Activated T-helper 2 cell treated with anti-CD3 and anti-CD28 coated beads, Interferon-gamma antibody, Interleukin-2, Interleukin-4, amounts not matched to agents 10 μg/mL and 5 μg/mL and 100 μg/mL, durations not matched to agents 14 hours and 24 hours and 36 hours (primary cell): ENCODE measurements around the gene PLXDC2. TPM values are rescaled to one million over a fixed set of nuclear protein-coding genes. Genes with fewer than 3 reads are reported as not detected.

ENCODE experiments used
- DNase-seq: peaks from one replicate; pipeline ENCODE4 v3.0.0; 2021; ENCODE audit warnings: low spot score
- H3K27ac Mint-ChIP-seq: one replicate; pipeline ENCODE4 v1.8.0; 2021; ENCODE audit warnings: mixed read lengths
- H3K27me3 Mint-ChIP-seq: one replicate; pipeline ENCODE4 v1.8.0; 2021; ENCODE audit warnings: low read depth, mixed read lengths
- H3K36me3 Mint-ChIP-seq: one replicate; pipeline ENCODE4 v1.8.0; 2021; ENCODE audit warnings: low read depth, mixed read lengths
- H3K4me1 Mint-ChIP-seq: one replicate; pipeline ENCODE4 v1.8.0; 2021; ENCODE audit warnings: low read depth, mixed read lengths
- H3K4me3 Mint-ChIP-seq: one replicate; pipeline ENCODE4 v1.8.0; 2021; ENCODE audit warnings: low read depth, mild to moderate bottlenecking, moderate library complexity, mixed read lengths
- H3K9me3 Mint-ChIP-seq: one replicate; pipeline ENCODE4 v1.8.0; 2021; ENCODE audit warnings: mixed read lengths
- intact Hi-C: fragments of 100-400 bp; cut with micrococcal nuclease; formaldehyde crosslinking; loops from one replicate; pipeline ENCODE4 v1.15.1; 2023
- total RNA-seq: library from RNA; stranded (reverse); gene quantifications from 2 replicates; pipeline ENCODE4 v1.2.3, GENCODE V29; 2022

Gene PLXDC2
- total RNA-seq, 1 donor from 2014 or later, result not detected

DNA sequence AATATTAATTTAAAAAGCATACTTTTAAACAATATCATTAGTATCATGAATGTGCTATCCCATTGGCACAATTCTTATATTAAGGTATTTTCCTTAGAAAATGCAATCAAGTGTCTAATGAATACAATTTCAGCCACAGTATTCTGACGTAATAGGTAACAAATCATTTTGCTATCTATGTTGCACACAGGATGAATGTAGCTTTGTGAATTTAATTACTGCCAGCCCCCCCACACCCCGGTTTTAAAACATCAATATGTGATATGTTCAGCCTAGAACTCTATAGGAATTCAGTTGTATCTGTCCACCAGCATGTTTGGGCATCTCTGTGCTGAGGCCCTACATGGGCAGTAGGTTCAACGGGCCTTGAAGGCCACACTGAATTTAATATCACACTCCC lies 274.6 kb downstream of the PLXDC2 start:
- Mint-ChIP-seq H3K36me3 (no peaks in the 10 kb centered on the region), H3K27me3 (no peaks in the 10 kb centered on the region), H3K4me3 (no peak overlapping the region), H3K9me3 (peaks cover 19% of the 10 kb centered on the region), H3K4me1 (no peaks in the 10 kb centered on the region), H3K27ac (no peak overlapping the region)
- DNase-seq, result no peak
- intact Hi-C loops, result no loop called here

DNA sequence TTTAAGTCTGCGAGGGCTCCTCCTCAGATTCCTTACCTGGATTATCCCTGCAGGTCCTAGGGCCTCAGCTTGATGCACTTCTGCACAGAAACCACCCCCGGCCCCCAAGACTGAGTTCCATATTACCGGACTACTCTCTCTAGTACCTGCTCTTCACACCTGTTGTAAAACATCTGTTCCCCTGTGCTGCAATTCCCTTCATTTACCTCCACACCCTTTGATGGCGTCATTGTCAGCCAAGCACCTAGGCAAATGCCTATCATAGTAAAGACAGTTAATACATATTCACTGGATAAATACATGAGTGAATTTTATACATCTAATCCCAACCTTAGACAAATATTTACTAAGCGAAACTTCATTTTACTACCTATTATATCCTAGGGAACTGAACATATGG lies 275.5 kb downstream of the PLXDC2 start:
- Mint-ChIP-seq H3K36me3 (no peaks in the 10 kb centered on the region), H3K4me1 (no peaks in the 10 kb centered on the region), H3K4me3 (no peak overlapping the region), H3K27me3 (no peaks in the 10 kb centered on the region), H3K27ac (no peak overlapping the region), H3K9me3 (peaks cover 25% of the 10 kb centered on the region)
- DNase-seq, result no peak
- intact Hi-C loops, result no loop called here

DNA sequence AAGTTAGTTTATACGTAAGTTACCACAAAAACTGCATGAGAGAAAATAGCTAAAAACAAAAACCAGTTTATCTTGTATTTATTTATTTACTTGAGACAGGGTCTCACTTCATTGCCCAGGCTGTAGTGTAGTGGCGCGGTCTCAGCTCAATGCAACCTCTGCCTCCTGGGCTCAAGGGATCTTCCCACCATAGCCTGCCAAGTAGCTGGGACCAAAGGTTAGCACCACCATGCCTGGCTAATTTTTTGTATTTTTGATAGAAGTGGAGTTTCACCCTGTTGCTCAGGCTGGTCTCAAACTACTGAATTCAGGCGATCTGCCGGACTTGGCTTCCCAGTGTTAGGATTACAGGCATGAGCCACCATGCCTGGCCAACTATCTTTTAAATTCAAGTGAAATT lies 277.4 kb downstream of the PLXDC2 start:
- no peak for DNase-seq
- Mint-ChIP-seq H3K27me3 (no peaks in the 10 kb centered on the region), H3K36me3 (no peaks in the 10 kb centered on the region), H3K27ac (no peak overlapping the region), H3K9me3 (peaks cover 25% of the 10 kb centered on the region), H3K4me1 (no peaks in the 10 kb centered on the region), H3K4me3 (no peak overlapping the region)
- intact Hi-C loops, result no loop called here

DNA sequence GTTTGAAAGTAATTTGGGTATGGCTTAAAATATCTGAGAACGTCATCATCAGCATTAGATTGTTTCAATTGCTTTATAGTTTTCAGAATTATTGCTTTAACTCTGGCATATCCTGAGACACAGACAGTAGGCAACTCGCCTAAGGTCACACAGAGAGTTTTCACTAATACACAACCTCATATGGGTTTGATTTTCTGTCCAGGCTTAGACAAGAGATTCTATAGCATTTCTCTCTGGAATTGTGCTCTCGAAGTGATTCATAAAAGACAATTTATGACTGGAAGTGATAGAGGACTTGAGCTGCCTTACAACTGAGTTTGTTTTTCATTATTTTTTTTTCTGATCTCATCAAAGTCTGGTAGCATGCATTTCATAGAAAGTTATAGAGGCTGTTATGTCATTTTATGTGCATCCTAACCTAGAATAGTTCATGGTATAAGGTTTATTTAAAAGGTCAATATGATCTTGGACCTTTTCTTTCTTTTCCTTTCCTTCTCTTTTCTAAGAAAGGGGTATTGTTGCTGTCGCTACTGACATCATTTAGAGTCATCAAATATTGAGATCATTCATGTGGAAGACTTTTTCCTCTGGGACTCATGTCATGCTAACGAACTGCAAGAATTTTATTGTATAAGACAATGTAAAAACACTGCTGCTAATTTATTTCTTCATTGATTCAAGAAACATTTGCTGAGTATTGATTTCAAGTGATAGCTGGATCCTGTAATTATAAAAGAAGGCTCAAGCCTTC lies 278.2 kb downstream of the PLXDC2 start:
- Mint-ChIP-seq H3K36me3 (no peaks in the 10 kb centered on the region), H3K4me3 (no peak overlapping the region), H3K27ac (no peak overlapping the region), H3K4me1 (no peaks in the 10 kb centered on the region), H3K9me3 (peaks cover 25% of the 10 kb centered on the region), H3K27me3 (no peaks in the 10 kb centered on the region)
- intact Hi-C loops, result no loop called here
- DNase-seq, result no peak

DNA sequence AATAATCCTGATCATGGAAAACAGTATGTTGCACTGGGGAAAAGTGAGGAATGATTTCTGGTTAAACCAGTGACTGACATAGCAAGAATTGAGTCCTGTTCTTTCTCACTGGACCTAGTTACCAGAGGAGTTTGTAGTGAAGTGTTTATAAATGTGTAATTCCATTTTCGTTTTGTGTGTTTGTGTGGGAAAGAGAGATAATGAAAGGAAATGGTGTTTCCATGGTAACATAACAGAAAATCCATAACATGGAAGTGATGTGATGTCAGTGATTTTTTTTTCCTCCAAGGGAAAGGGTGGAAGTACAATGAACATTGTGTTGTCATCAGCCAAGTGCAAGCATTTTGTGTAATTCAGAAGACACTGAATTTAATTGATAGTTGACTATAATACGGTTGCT lies 283.9 kb downstream of the PLXDC2 start:
- H3K4me3 Mint-ChIP-seq, result no peak overlapping the region
- no peaks in the 10 kb centered on the region for H3K4me1 Mint-ChIP-seq
- no peaks in the 10 kb centered on the region for H3K27me3 Mint-ChIP-seq
- H3K9me3 Mint-ChIP-seq, result peaks cover 31% of the 10 kb centered on the region
- intact Hi-C loops, result no loop called here
- DNase-seq, result no peak
- H3K36me3 Mint-ChIP-seq, result no peaks in the 10 kb centered on the region
- no peak overlapping the region for H3K27ac Mint-ChIP-seq

DNA sequence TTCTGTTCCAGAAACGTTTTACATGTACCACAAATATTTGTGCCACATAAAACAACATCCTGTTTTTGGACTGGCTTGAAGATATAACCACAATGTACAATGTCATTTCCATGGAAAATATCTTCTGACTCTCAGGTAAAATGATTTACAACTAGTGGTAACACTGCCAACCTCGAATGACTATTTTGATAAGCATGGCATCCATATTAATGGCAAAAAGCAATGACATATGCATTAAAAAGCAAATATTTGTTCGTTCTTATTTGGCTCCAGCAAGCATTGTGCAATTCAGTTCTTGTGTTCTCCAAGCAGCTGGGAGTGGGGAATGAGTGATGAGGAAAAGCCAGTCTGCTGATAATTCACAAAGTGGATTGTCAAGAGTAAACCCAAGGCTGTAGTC lies 289.0 kb downstream of the PLXDC2 start:
- Mint-ChIP-seq H3K36me3 (no peaks in the 10 kb centered on the region), H3K4me1 (no peaks in the 10 kb centered on the region), H3K27me3 (no peaks in the 10 kb centered on the region), H3K27ac (no peak overlapping the region), H3K4me3 (no peak overlapping the region), H3K9me3 (peaks cover 18% of the 10 kb centered on the region)
- no peak for DNase-seq
- intact Hi-C loops, result no loop called here

DNA sequence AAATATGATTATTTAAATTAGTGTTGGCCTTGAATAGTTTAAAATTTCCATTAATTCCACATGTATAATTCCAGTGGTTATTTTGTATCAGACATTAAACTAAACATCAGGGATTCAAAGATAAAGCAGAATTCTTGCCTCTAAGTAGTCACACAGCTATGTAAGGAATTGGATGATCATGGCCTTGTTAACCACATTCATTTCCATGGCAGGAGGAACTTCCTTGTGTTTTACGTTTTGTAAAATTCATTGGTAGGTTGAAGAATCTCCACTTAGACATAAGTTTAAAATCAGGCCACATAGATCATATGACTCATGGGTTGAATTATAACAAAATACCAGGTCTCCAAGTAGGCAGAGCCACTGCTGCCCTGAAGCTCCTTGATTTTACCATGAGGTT lies 289.7 kb downstream of the PLXDC2 start:
- H3K27me3 Mint-ChIP-seq, result no peaks in the 10 kb centered on the region
- H3K4me3 Mint-ChIP-seq, result no peak overlapping the region
- H3K4me1 Mint-ChIP-seq, result no peaks in the 10 kb centered on the region
- no peak for DNase-seq
- H3K9me3 Mint-ChIP-seq, result peaks cover 18% of the 10 kb centered on the region
- intact Hi-C loops, result no loop called here
- H3K36me3 Mint-ChIP-seq, result no peaks in the 10 kb centered on the region
- H3K27ac Mint-ChIP-seq, result no peak overlapping the region

DNA sequence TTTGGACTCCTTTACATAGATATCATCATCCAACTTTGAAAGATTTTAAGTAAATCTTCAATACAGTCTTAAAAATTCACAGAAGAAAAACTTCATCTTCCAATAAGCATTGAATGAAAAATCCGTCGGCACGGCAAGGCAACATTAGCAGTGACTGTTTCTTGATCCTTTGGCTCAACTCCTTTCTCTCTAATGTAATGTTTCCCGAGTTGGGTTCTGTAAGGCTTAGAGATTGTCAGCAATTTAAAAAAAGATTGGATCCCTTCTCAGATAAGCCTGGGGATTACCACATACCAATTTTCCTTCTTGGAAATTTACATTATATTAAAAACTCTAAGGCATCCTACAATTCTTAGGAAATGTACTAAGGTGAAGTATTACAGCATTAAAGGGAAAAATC lies 291.8 kb downstream of the PLXDC2 start:
- no peaks in the 10 kb centered on the region for H3K27me3 Mint-ChIP-seq
- H3K4me3 Mint-ChIP-seq, result no peak overlapping the region
- H3K9me3 Mint-ChIP-seq, result peaks cover 8% of the 10 kb centered on the region
- H3K27ac Mint-ChIP-seq, result no peak overlapping the region
- no peak for DNase-seq
- no peaks in the 10 kb centered on the region for H3K4me1 Mint-ChIP-seq
- H3K36me3 Mint-ChIP-seq, result no peaks in the 10 kb centered on the region
- intact Hi-C loops, result no loop called here

DNA sequence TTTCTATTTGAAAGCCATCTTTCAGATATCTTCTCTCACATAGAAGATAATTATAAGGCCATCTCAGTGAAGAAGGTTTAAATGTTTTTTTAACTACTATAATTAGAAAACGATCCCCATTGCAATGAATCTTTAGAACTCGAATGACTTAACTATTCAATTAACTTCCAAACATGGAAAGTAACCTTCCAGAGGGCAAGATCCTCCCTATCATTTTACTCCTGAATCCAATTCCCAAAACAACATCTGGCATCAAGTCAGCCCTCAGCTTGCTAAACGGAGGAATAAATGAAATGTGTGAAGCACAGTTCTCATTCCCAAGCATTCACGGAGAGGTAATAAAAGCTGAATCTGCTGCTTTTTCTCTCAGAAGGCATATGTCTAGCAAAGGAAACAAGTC lies 293.4 kb downstream of the PLXDC2 start:
- no peaks in the 10 kb centered on the region for H3K27me3 Mint-ChIP-seq
- no peak overlapping the region for H3K4me3 Mint-ChIP-seq
- no peak overlapping the region for H3K27ac Mint-ChIP-seq
- H3K36me3 Mint-ChIP-seq, result no peaks in the 10 kb centered on the region
- intact Hi-C loops, result no loop called here
- DNase-seq, result no peak
- peaks cover 7% of the 10 kb centered on the region for H3K9me3 Mint-ChIP-seq
- no peaks in the 10 kb centered on the region for H3K4me1 Mint-ChIP-seq

DNA sequence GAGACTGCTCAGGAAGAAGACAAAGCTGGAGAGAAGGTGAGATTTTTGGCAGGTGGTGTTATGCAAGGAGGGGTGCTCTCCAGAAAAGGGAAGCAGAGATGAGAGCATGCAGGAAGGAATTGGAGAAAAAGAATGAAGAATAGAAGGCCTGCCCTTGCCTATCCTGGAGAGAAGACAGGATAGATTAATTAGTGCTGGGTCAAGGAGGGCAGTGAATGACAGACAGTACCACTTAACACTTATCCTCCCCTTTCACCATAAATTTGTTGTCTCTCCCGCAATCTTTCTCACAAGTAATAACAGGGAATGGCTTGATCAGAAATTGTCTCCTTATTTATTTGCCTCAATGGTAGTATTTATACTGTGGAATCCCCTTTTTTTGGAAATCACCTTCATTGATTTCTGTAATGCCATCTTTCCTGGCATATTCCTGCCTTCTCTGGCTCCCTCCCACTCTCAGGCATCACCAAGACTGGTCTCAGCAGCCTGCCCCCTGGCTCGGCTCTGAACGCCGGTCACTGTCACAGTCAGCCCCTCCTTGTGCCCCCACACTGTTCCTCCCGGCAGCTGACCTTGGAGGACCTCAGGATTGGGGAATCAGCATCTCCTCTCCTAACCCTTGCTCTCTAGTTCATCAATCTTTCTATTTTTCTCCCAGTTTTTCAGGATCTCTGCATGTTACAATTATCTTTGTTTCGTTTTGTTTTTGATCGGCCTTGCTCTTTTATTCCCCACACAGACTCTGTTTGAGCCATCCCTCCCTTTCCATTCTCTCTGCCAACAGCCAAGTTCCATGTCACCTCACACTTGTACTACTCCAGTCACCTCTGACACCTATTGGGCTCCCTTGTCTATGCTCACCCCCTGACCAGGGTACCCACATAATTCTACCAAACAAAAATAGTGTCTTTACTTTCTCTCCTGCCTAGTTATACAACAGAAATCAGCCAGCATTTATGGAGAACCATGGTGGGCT lies 294.2 kb downstream of the PLXDC2 start:
- Mint-ChIP-seq H3K9me3 (peaks cover 14% of the 10 kb centered on the region), H3K27me3 (no peaks in the 10 kb centered on the region), H3K4me3 (no peak overlapping the region), H3K36me3 (no peaks in the 10 kb centered on the region), H3K27ac (no peak overlapping the region), H3K4me1 (no peaks in the 10 kb centered on the region)
- intact Hi-C loops, result no loop called here
- no peak for DNase-seq

DNA sequence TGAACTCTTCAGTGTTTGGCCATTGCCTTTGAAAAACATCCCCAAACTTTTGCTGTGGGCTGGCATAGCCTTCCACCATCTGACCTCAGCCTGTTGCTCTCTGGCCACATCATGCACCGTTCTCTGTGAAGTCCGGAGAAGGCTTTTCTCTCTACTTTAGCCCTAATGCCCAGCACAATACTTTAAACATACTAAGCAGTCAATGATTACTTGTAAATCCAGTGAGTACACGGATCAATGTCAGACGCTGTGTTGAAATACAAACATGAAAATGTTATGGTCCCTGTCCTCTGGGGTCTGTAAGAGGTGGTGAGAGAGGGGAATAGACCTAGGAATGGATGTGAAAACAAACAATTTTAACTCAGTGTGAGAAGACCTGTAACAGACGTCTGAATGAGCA lies 297.9 kb downstream of the PLXDC2 start:
- intact Hi-C loops, result no loop called here
- no peak overlapping the region for H3K4me3 Mint-ChIP-seq
- no peaks in the 10 kb centered on the region for H3K4me1 Mint-ChIP-seq
- H3K27ac Mint-ChIP-seq, result no peak overlapping the region
- H3K36me3 Mint-ChIP-seq, result no peaks in the 10 kb centered on the region
- no peaks in the 10 kb centered on the region for H3K27me3 Mint-ChIP-seq
- peaks cover 18% of the 10 kb centered on the region for H3K9me3 Mint-ChIP-seq
- DNase-seq, result no peak

DNA sequence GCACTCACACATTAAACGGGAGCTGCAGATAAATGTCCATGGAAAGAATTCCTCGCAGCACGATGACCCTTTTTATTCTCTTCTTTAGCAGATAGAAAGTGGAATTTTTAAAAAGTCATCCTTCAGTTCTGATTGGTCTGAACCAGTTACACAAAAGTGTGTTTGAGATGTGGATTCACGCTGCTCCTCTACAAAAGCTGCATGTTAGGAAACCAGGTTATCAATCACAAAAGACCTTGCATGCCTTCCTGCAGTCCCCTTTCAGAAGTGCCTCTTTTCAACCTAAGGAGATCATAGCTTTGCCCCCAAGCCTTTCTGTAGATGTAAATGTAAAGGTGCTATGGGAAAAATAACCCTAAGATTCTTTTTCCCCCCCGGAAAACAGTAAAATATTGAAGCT lies 299.7 kb downstream of the PLXDC2 start:
- Mint-ChIP-seq H3K27ac (no peak overlapping the region), H3K36me3 (no peaks in the 10 kb centered on the region), H3K27me3 (no peaks in the 10 kb centered on the region), H3K4me1 (no peaks in the 10 kb centered on the region), H3K9me3 (peaks cover 28% of the 10 kb centered on the region), H3K4me3 (no peak overlapping the region)
- no peak for DNase-seq
- intact Hi-C loops, result no loop called here

DNA sequence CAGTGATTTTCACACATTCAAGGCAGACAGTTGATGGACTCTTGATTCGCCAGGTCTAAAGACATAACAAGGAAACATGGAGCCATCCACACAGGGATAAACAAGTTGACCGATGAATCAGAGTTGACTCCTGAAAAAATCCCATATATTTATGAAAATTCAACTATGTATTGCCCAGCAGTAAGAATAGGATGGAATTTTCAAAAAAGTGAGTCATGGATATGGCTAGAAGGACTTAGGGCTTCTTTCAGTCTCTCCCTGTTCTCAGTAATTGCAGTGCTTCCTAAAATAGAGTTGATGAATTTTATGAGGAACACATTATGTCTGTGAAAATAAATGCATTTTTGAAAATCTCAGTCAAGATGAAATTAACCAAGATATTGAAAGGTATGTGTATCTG lies 301.2 kb downstream of the PLXDC2 start:
- no peaks in the 10 kb centered on the region for H3K36me3 Mint-ChIP-seq
- H3K27ac Mint-ChIP-seq, result no peak overlapping the region
- no peak overlapping the region for H3K4me3 Mint-ChIP-seq
- no peak for DNase-seq
- intact Hi-C loops, result no loop called here
- peaks cover 41% of the 10 kb centered on the region for H3K9me3 Mint-ChIP-seq
- H3K27me3 Mint-ChIP-seq, result no peaks in the 10 kb centered on the region
- H3K4me1 Mint-ChIP-seq, result no peaks in the 10 kb centered on the region
